Testis (tissue), 2 donors: ENCODE data around the gene MPV17.

Source experiments
- CTCF ChIP-seq, 3 experiments: fragments of 450-650 bp in 2 of 3; fragments of 200-600 bp in 1 of 3; sonication (generic) in 1 of 3; IDR thresholded peaks; one replicate each; pipeline ENCODE4 v1.5.1; 2016 to 2019; ENCODE audit warnings: antibody characterized with exemption in 3 of 3, mild to moderate bottlenecking in 2 of 3, moderate library complexity in 1 of 3
- POLR2A ChIP-seq: fragments of 450-650 bp; IDR thresholded peaks from one replicate; pipeline ENCODE4 v1.6.1; 2017; ENCODE audit warnings: antibody characterized with exemption, mild to moderate bottlenecking, moderate library complexity

GRCh38 chr2:27362678-27363420 is 40.0 kb upstream of the MPV17 start:
- no peak for TF ChIP-seq CTCF (IDR thresholded peaks at IDR 0.05)
- TF ChIP-seq POLR2A = no peak
